Measurements from ENCODE around the gene IFFO2. TPM values are rescaled to one million over a fixed set of nuclear protein-coding genes. Genes with fewer than 3 reads are reported as not detected.

The IFFO2 gene
- total and polyA plus RNA-seq, 12 donors: 5.9 to 23.4 (median 15.8) TPM

DNA sequence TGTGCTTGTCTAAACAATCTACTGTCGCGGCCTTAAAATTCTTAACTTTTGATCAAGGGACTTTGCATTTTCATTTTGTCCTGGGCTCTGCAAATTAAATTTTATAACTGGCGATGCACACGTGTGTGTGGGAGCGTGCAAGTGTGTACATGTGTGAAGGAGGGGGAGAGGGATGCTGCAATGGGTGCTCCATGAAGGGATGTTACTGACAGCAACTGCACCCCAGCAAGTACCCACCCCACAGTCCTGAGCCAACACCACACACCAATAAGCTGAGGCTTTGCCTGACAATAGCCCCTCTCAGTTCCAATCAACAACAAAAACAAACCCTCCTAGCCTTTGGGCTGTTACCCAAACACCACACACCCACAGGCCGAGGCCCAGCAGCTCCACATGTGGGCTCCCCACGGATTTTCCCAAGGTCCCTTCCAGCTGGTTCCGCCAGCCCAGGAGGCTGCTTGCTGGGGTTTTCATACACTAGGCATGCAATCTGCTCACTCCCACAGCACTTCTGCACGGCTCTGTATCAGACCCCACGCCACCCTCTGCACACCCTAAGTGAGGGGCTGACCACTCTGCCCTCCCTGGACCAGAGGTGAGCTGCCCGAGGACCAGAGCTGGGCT lies 32.8 kb upstream of the IFFO2 start:
- TF ChIP-seq, protein P1, sequence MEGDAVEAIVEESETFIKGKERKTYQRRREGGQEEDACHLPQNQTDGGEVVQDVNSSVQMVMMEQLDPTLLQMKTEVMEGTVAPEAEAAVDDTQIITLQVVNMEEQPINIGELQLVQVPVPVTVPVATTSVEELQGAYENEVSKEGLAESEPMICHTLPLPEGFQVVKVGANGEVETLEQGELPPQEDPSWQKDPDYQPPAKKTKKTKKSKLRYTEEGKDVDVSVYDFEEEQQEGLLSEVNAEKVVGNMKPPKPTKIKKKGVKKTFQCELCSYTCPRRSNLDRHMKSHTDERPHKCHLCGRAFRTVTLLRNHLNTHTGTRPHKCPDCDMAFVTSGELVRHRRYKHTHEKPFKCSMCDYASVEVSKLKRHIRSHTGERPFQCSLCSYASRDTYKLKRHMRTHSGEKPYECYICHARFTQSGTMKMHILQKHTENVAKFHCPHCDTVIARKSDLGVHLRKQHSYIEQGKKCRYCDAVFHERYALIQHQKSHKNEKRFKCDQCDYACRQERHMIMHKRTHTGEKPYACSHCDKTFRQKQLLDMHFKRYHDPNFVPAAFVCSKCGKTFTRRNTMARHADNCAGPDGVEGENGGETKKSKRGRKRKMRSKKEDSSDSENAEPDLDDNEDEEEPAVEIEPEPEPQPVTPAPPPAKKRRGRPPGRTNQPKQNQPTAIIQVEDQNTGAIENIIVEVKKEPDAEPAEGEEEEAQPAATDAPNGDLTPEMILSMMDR (IDR thresholded peaks at IDR 0.05): no peak
- intact Hi-C loops (cut with DNase I): no loop called here
- Histone ChIP-seq H3K27ac (no peak overlapping the region), H3K36me3 (replicated peaks in 1 of 2) (no peaks in the 10 kb centered on the region), H3K9me3 (replicated peaks in 1 of 3) (no peaks in the 10 kb centered on the region), H3K4me1 (replicated peaks in 1 of 2) (no peaks in the 10 kb centered on the region), H3K27me3 (no peaks in the 10 kb centered on the region), H3K4me3 (no peak overlapping the region)
- 85 to 93% (median 85%) methylated on average over 9 to 11 of the region's 11 CpGs for WGBS, 4 donors
- DNase-seq: no peak

DNA sequence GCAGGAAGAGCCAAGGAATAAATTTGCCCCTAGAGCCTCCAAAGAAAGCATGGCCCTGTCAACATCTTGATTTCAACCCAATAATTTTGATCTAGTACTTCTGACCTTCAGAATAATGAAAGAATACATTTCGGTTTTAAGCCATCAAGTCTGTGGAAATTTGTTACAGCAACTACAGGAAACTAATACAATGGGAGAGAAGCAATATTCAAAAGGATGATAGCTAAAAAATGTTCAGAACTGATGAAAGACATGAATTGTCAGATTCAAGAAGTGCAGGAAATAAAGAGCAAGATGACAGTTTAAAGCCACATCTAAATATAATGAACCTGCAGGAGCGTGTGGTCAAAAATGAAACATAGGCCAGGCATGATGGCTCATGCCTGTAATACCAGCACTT lies 24.8 kb upstream of the IFFO2 start:
- TF ChIP-seq, protein P1 (IDR thresholded peaks at IDR 0.05): no peak
- no peak for TF ChIP-seq POLR2A (IDR thresholded peaks at IDR 0.05)
- Histone ChIP-seq H3K9me3 (replicated peaks in 1 of 3) (no peaks in the 10 kb centered on the region), H3K4me3 (no peak overlapping the region), H3K4me1 (replicated peaks in 1 of 2) (no peaks in the 10 kb centered on the region), H3K27me3 (no peaks in the 10 kb centered on the region), H3K27ac (no peak overlapping the region), H3K36me3 (replicated peaks in 1 of 2) (no peaks in the 10 kb centered on the region)
- intact Hi-C loops (cut with DNase I): no loop called here
- WGBS, 4 donors: 80 to 84% (median 83%) methylated on average over 2 of the region's 2 CpGs
- DNase-seq: no peak

DNA sequence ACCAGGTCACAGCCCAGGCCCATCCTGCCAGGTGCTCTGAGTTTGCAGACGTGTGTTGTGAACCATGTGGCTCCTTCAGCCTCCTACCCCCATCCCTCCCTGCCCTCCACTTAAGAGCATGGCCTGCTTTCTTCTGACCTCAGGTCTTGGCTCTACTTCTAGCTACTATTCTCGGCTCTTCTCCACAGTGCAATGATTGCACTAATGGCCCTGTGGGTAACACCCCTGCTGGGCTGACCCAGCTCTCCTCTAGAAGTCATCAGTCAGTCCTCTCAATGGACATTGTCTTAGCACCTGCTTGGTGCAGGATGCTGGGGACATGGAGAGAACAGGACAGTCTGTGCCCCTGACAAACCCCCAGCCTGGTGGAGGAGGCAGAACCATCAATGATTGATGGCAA lies 22.2 kb upstream of the IFFO2 start:
- Histone ChIP-seq H3K27ac (no peak overlapping the region), H3K9me3 (replicated peaks in 1 of 3) (no peaks in the 10 kb centered on the region), H3K27me3 (no peaks in the 10 kb centered on the region), H3K4me1 (replicated peaks in 1 of 2) (peaks cover 0 to 11% of the 10 kb centered on the region in 2 donors), H3K36me3 (replicated peaks in 1 of 2) (no peaks in the 10 kb centered on the region), H3K4me3 (no peak overlapping the region)
- intact Hi-C loops (cut with DNase I): no loop called here
- peak in 1 of 7 donors; percentile 10 for DNase-seq
- TF ChIP-seq, protein P1 (IDR thresholded peaks at IDR 0.05): no peak
- TF ChIP-seq POLR2A (IDR thresholded peaks at IDR 0.05): no peak
- 67 to 86% (median 79%) methylated on average over 2 of the region's 2 CpGs for WGBS, 4 donors

DNA sequence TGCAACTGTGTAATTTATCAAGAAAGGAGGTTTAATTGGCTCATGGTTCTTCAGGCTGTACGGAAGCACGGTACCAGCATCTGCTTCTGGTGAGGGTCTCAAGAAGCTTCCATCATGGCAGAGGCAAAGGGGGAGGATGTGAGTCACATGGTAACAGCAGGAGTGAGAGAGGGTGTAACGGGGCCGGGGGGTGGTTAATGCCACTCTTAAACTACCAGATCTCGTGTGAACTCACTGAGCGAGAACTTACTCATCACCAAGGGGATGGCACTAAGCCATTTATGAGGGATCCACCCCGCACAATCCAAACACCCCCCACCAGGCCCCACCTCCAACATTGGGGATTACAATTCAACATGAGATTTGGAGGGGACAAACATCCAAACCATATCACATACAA lies 21.0 kb upstream of the IFFO2 start:
- no peak for TF ChIP-seq POLR2A (IDR thresholded peaks at IDR 0.05)
- TF ChIP-seq, protein P1 (IDR thresholded peaks at IDR 0.05): no peak
- Histone ChIP-seq H3K27me3 (no peaks in the 10 kb centered on the region), H3K4me1 (replicated peaks in 1 of 2) (peaks cover 0 to 21% of the 10 kb centered on the region in 2 donors), H3K4me3 (no peak overlapping the region), H3K9me3 (replicated peaks in 1 of 3) (no peaks in the 10 kb centered on the region), H3K36me3 (replicated peaks in 1 of 2) (no peaks in the 10 kb centered on the region), H3K27ac (no peak overlapping the region)
- 79 to 88% (median 86%) methylated on average over 7 of the region's 7 CpGs for WGBS, 4 donors
- intact Hi-C loops (cut with DNase I): no loop called here
- no peak for DNase-seq
